ENCODE results near the gene C2orf72.

DNA sequence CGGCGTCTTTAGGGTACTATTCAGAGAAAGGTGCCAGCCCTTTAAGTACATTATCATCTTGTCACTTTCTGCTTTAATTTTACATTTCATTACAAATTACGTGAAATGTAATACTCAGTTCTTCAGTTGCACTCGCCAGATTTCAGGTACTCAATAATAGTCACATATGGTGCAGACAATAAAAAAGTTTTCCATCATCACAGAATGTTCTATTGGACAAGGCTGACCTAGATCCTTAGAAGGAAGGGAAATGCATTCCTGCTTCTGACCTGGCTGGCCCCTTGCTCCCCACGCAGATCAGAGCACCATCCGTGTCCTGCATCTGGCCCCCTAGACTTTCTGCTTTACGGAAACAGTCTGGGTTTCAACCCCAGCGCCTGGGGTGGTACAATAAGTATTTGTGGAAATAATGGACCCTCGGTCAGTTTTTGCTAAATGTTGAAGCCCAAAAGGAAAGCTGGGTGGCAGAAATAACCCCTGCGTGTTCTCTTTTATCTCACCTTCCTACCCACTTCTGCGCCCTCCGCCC, 681 bp upstream of the C2orf72 start:
- no peak for TF ChIP-seq CTCF (IDR thresholded peaks at IDR 0.05 in 2 of 3, conservative IDR thresholded peaks at IDR 0.05 in 1 of 3; ENCODE audit: control insufficient read depth in 2 of 3, extremely low read depth in 1 of 3, insufficient read depth in 1 of 3, low read depth in 3 of 3, low read length in 3 of 3)
- TF ChIP-seq, protein P1, sequence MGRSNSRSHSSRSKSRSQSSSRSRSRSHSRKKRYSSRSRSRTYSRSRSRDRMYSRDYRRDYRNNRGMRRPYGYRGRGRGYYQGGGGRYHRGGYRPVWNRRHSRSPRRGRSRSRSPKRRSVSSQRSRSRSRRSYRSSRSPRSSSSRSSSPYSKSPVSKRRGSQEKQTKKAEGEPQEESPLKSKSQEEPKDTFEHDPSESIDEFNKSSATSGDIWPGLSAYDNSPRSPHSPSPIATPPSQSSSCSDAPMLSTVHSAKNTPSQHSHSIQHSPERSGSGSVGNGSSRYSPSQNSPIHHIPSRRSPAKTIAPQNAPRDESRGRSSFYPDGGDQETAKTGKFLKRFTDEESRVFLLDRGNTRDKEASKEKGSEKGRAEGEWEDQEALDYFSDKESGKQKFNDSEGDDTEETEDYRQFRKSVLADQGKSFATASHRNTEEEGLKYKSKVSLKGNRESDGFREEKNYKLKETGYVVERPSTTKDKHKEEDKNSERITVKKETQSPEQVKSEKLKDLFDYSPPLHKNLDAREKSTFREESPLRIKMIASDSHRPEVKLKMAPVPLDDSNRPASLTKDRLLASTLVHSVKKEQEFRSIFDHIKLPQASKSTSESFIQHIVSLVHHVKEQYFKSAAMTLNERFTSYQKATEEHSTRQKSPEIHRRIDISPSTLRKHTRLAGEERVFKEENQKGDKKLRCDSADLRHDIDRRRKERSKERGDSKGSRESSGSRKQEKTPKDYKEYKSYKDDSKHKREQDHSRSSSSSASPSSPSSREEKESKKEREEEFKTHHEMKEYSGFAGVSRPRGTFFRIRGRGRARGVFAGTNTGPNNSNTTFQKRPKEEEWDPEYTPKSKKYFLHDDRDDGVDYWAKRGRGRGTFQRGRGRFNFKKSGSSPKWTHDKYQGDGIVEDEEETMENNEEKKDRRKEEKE (IDR thresholded peaks at IDR 0.05) = no peak
- no peak for TF ChIP-seq SUZ12 (IDR thresholded peaks at IDR 0.05; ENCODE audit: unreplicated experiment)
- TF ChIP-seq, protein P2, sequence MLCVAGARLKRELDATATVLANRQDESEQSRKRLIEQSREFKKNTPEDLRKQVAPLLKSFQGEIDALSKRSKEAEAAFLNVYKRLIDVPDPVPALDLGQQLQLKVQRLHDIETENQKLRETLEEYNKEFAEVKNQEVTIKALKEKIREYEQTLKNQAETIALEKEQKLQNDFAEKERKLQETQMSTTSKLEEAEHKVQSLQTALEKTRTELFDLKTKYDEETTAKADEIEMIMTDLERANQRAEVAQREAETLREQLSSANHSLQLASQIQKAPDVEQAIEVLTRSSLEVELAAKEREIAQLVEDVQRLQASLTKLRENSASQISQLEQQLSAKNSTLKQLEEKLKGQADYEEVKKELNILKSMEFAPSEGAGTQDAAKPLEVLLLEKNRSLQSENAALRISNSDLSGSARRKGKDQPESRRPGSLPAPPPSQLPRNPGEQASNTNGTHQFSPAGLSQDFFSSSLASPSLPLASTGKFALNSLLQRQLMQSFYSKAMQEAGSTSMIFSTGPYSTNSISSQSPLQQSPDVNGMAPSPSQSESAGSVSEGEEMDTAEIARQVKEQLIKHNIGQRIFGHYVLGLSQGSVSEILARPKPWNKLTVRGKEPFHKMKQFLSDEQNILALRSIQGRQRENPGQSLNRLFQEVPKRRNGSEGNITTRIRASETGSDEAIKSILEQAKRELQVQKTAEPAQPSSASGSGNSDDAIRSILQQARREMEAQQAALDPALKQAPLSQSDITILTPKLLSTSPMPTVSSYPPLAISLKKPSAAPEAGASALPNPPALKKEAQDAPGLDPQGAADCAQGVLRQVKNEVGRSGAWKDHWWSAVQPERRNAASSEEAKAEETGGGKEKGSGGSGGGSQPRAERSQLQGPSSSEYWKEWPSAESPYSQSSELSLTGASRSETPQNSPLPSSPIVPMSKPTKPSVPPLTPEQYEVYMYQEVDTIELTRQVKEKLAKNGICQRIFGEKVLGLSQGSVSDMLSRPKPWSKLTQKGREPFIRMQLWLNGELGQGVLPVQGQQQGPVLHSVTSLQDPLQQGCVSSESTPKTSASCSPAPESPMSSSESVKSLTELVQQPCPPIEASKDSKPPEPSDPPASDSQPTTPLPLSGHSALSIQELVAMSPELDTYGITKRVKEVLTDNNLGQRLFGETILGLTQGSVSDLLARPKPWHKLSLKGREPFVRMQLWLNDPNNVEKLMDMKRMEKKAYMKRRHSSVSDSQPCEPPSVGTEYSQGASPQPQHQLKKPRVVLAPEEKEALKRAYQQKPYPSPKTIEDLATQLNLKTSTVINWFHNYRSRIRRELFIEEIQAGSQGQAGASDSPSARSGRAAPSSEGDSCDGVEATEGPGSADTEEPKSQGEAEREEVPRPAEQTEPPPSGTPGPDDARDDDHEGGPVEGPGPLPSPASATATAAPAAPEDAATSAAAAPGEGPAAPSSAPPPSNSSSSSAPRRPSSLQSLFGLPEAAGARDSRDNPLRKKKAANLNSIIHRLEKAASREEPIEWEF (IDR thresholded peaks at IDR 0.05; ENCODE audit: insufficient replicate concordance, low read depth, low read length) = no peak

All from GM12878 (cell line).